OCI-LY7 (cell line): Measurements from ENCODE around the gene BCAR3. TPM values are rescaled to one million over a fixed set of nuclear protein-coding genes. Genes with fewer than 3 reads are reported as not detected.

Experiments
- BruUV-seq: library from RNA; stranded (reverse); fragments of 400-500 nt; replicated peaks from 2 replicates; lab custom pipeline; 2021; lab: Mats Ljungman, UMichigan
- CTCF ChIA-PET: fragments of 300-600 bp; sonication (Branson Sonifier 250); formaldehyde crosslinking; loops from one replicate; lab custom pipeline; 2022; ENCODE audit warnings: antibody characterized with exemption; ENCODE audit not compliant: unreplicated experiment; lab: Charles Lee
- POLR2A ChIA-PET: fragments of 300-600 bp; sonication (Branson Sonifier 250); formaldehyde crosslinking; loops from one replicate; lab custom pipeline; 2022; ENCODE audit warnings: antibody characterized with exemption; lab: Charles Lee
- DNase-seq: peaks from one replicate; pipeline ENCODE4 v3.0.0-alpha.2; 2015; ENCODE audit warnings: low spot score
- H2AFZ ChIP-seq: fragments of 200-600 bp; sonication (generic), shearing (Covaris generic); 2 replicates; pipeline ENCODE4 v1.6.1; 2014; ENCODE audit warnings: mild to moderate bottlenecking, antibody characterized with exemption, low read length, moderate library complexity
- H3K27ac ChIP-seq: fragments of 200-600 bp; sonication (generic); 2 replicates; pipeline ENCODE4 v1.5.1; 2014; ENCODE audit warnings: mixed run types, low read depth, mild to moderate bottlenecking, moderate library complexity, low read length, inconsistent platforms; ENCODE audit not compliant: poor library complexity, severe bottlenecking
- H3K36me3 ChIP-seq: fragments of 200-600 bp; sonication (generic); 2 replicates; pipeline ENCODE4 v1.6.1; 2014; ENCODE audit warnings: mild to moderate bottlenecking, antibody characterized with exemption, low read length, moderate library complexity, mixed read lengths; ENCODE audit not compliant: insufficient read depth
- H3K4me1 ChIP-seq: fragments of 200-600 bp; sonication (generic); 2 replicates; pipeline ENCODE4 v1.5.1; 2014; ENCODE audit warnings: mild to moderate bottlenecking, low read length; ENCODE audit not compliant: insufficient read depth, poor library complexity, severe bottlenecking
- H3K4me2 ChIP-seq: fragments of 200-600 bp; sonication (generic); 2 replicates; pipeline ENCODE4 v1.6.1; 2014; ENCODE audit warnings: mild to moderate bottlenecking, low read length
- H3K4me3 ChIP-seq: fragments of 200-600 bp; sonication (generic); 2 replicates; pipeline ENCODE4 v1.5.1; 2014; ENCODE audit warnings: mild to moderate bottlenecking, low read depth, low read length; ENCODE audit not compliant: poor library complexity, severe bottlenecking
- H3K79me2 ChIP-seq: fragments of 200-600 bp; sonication (generic); 2 replicates; pipeline ENCODE4 v1.6.1; 2016; ENCODE audit warnings: low read depth, mild to moderate bottlenecking, low read length, moderate library complexity, mixed read lengths; ENCODE audit not compliant: insufficient read depth
- H3K9me2 ChIP-seq: fragments of 200-600 bp; sonication (generic); 2 replicates; pipeline ENCODE4 v1.6.1; 2016; ENCODE audit warnings: mild to moderate bottlenecking, low read length, mixed read lengths; ENCODE audit not compliant: insufficient read depth
- H3K9me3 ChIP-seq: fragments of 200-600 bp; sonication (generic); 2 replicates; pipeline ENCODE4 v1.6.1; 2014; ENCODE audit warnings: mild to moderate bottlenecking, mixed run types, low read length, mixed read lengths
- H4K20me1 ChIP-seq: fragments of 200-600 bp; sonication (generic); 2 replicates; pipeline ENCODE4 v1.6.1; 2014; ENCODE audit warnings: mild to moderate bottlenecking, antibody characterized with exemption, low read length, moderate library complexity, mixed read lengths; ENCODE audit not compliant: insufficient read depth
- EZH2phosphoT487 ChIP-seq: fragments of 200-600 bp; sonication (generic); IDR thresholded peaks from 2 replicates; pipeline ENCODE4 v1.6.1; 2018; ENCODE audit warnings: low read depth, borderline replicate concordance, mild to moderate bottlenecking, mixed run types, antibody characterized with exemption, low read length, moderate library complexity, mixed read lengths
- intact Hi-C: fragments of 100-400 bp; cut with micrococcal nuclease; formaldehyde crosslinking; loops from one replicate; pipeline ENCODE4 v1.10.0; 2022; ENCODE audit not compliant: unreplicated experiment
- total RNA-seq, 2 experiments: library from RNA; depleted of rRNA in 1 of 2; stranded (reverse); fragments of >200 nt in 1 of 2; shearing (Covaris generic) in 1 of 2; gene quantifications; 2 replicates each; pipeline ENCODE4 v1.2.3, GENCODE V29; 2014 to 2022
- TF ChIP-seq, protein P1 (sequence below): fragments of 200-600 bp; sonication (generic); conservative IDR thresholded peaks from 2 replicates; pipeline ENCODE4 v1.5.1; 2014; ENCODE audit warnings: mild to moderate bottlenecking, antibody characterized with exemption, low read length, moderate library complexity, mixed read lengths

Gene BCAR3
- total RNA-seq, 2 experiments from 2014 or later, result 16.3 to 24.2 TPM

DNA sequence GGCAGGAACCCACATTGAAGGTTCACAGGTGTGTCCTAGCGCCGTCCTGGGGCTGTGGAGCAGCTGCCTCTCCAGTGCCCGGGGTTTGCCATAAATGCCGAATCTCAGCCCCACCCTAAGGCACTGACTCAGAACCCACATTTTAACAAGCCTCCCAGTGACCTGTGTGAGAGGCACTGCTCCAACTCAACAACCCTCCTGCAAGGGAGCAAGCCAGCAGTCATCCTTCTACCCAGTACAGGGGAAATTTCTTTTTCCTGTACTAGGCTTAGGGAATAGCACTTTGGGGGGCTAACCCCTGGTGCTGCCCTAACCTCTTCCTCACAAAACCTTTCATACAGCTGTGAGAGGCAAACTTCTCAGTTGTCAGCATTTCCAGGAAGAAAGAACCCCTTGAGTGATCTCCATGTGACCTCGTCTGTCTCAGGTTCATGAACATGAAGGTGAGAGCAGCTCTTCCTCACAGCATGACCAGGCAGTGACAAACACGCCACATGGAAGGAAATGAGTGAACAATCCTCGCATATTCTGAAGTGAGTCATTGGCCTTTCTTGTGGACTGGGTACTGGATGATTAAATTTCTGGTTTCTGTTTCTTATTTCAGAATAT is 11.4 kb upstream of the BCAR3 start:
- H3K4me1 ChIP-seq, result peaks cover 84% of the 10 kb centered on the region
- intact Hi-C loops, result no loop called here
- H3K79me2 ChIP-seq, result no peaks in the 10 kb centered on the region
- H3K9me2 ChIP-seq, result no peaks in the 10 kb centered on the region
- TF ChIP-seq EZH2phosphoT487, result no peak
- TF ChIP-seq, protein P1, sequence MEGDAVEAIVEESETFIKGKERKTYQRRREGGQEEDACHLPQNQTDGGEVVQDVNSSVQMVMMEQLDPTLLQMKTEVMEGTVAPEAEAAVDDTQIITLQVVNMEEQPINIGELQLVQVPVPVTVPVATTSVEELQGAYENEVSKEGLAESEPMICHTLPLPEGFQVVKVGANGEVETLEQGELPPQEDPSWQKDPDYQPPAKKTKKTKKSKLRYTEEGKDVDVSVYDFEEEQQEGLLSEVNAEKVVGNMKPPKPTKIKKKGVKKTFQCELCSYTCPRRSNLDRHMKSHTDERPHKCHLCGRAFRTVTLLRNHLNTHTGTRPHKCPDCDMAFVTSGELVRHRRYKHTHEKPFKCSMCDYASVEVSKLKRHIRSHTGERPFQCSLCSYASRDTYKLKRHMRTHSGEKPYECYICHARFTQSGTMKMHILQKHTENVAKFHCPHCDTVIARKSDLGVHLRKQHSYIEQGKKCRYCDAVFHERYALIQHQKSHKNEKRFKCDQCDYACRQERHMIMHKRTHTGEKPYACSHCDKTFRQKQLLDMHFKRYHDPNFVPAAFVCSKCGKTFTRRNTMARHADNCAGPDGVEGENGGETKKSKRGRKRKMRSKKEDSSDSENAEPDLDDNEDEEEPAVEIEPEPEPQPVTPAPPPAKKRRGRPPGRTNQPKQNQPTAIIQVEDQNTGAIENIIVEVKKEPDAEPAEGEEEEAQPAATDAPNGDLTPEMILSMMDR, result no peak
- no peaks in the 10 kb centered on the region for H4K20me1 ChIP-seq
- H3K9me3 ChIP-seq, result no peaks in the 10 kb centered on the region
- peak; percentile 65 for DNase-seq
- H3K4me2 ChIP-seq, result peak overlapping the region; percentile 66
- no peaks in the 10 kb centered on the region for H3K36me3 ChIP-seq
- H2AFZ ChIP-seq, result peak overlapping the region; percentile 94; the same call in 1 of the 2 replicates
- peak overlapping the region; percentile 80 for H3K27ac ChIP-seq
- ChIA-PET POLR2A (interaction anchor here (0.5 to 17.2 kb wide), 6 partner anchors 10 to 217 kb away, joined by 3 to 497 read pairs (median 4); partner anchors contain the start of gene BCAR3), CTCF (interaction anchor here (1.0 to 1.1 kb wide), 2 partner anchors 13 to 26 kb away, joined by 3 to 9 read pairs; no protein-coding TSS in a partner anchor)
- no TSS peak for BruUV-seq
- H3K4me3 ChIP-seq, result peak overlapping the region; percentile 7

- POLR2A ChIA-PET, result interaction anchor here (0.5 to 17.2 kb wide), 6 partner anchors 10 to 218 kb away, joined by 3 to 497 read pairs (median 4); partner anchors contain the start of gene BCAR3
- no TSS peak for BruUV-seq
- Histone ChIP-seq H3K9me3 (no peaks in the 10 kb centered on the region), H3K27ac (peak overlapping the region; percentile 80), H3K4me3 (peak overlapping the region; percentile 7), H3K4me1 (peaks cover 91% of the 10 kb centered on the region), H3K9me2 (no peaks in the 10 kb centered on the region), H2AFZ (peak overlapping the region; percentile 94; the same call in 1 of the 2 replicates), H3K79me2 (no peaks in the 10 kb centered on the region), H3K36me3 (no peaks in the 10 kb centered on the region), H4K20me1 (no peaks in the 10 kb centered on the region), H3K4me2 (peak overlapping the region; percentile 66)
- CTCF ChIA-PET, result interaction anchor here (1.0 to 1.1 kb wide), 2 partner anchors 11 to 58 kb away, joined by 3 to 4 read pairs; no protein-coding TSS in a partner anchor
- DNase-seq, result no peak
- TF ChIP-seq EZH2phosphoT487, result no peak
- TF ChIP-seq, protein P1, result no peak
- intact Hi-C loops, result no loop called here
Observed at GRCh38 chr1:93692451-93692861, 10.8 kb upstream of the BCAR3 start.
